GM12892 (cell line): ENCODE data around the gene PYY.
"Not testable (repeated sequence)": the region's sequence is repeated elsewhere in the genome, so short reads cannot be mapped to it uniquely, and the experiment has no call there.

Experiments
- DNase-seq: peaks from one replicate; pipeline ENCODE4 v3.0.0; 2011; ENCODE audit not compliant: insufficient read length
- FAIRE-seq: peaks from 2 replicates; lab custom pipeline; 2011; peaks lifted over from hg19 to GRCh38; lab: Jason Lieb, UNC
- POLR2A ChIP-seq: IDR thresholded peaks from 2 replicates; pipeline ENCODE4 v1.6.1; 2011; ENCODE audit warnings: low read depth, low read length, control low read depth
- POLR2AphosphoS5 ChIP-seq: IDR thresholded peaks from 2 replicates; pipeline ENCODE4 v1.6.1; 2011; ENCODE audit warnings: low read depth, low read length, control low read depth
- TAF1 ChIP-seq: IDR thresholded peaks from 2 replicates; pipeline ENCODE4 v1.6.1; 2011; ENCODE audit warnings: low read depth, mild to moderate bottlenecking, control low read depth, low read length, borderline replicate concordance

PYY gene

DNA sequence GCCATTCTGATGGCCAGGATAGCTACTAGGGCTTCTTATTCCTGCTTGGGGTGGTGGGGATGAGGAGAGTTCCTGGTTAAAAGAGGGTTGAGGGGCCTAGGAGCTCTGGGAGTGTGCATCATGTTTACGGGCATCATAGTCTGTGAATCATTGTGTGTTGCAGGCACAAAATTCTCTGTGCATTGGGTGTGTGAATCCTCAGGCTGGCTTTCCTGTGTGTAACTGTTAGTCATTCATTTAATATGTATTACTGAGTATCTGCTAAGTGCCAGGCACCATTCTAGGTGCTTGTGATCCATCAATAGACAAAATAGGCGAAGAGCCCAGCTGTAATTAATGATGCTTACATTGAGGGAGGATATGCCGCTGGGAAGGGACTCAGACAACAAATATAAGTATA, 17.3 kb downstream of the PYY start:
- DNase-seq (no peak), FAIRE-seq (no peak)
- TF ChIP-seq TAF1 = no peak
- TF ChIP-seq POLR2AphosphoS5 = no peak
- no peak for TF ChIP-seq POLR2A

DNA sequence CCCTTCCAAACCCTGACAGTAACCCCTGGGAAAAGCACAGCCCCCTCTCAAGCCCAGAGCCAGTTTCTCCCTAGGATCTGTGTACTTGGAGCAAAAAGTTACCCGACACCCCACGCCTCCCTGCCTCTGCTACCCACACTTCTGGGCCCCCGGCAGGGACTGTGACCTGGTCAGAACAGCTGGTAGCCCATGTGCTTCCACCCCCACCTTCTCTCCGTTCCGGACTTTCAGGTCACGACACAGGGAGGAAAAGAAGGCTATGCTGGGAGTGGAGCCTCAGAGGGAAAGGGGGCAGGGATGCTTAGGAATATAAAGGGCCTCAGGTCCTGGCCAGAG, 17.8 kb downstream of the PYY start:
- DNase-seq = no peak
- FAIRE-seq = no peak
- TF ChIP-seq TAF1 (no peak), POLR2AphosphoS5 (no peak), POLR2A (no peak)

DNA sequence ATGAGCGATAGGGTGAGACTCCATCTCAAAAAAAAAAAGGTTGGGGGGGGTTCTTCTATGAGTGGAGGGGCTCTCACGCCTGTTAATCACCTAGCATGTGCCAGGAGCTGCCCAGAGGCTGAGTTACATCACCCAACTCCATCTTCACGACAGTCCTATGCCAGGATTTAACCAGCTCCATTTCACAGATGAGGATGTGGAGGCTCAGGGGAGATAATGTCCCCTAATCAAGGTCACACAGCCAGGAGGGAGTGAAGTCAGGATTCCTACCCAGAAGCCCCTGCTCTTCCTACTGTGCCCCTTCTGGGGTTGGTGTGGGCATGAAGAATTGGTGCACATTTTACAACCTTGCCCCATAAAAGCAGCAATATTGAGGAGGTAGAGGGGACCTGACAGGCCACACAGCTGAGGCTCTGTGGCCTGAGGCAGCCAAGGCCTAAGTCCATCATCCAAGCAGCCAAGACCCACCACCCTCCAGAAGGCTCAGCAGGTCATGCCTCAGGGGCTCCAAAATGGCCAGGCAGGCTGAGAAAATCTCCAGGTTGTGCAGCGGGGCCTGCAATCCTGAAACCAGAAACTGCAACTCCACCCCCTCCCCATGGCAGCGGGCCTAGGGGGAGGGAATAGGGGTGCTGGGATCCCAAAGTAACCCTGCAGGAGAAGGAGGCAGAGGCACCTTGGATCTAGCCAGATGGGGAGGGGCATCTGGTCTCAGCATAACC, 18.4 kb downstream of the PYY start:
- no peak for DNase-seq
- FAIRE-seq = no peak
- TF ChIP-seq TAF1 = no peak
- no peak for TF ChIP-seq POLR2AphosphoS5
- no peak for TF ChIP-seq POLR2A

DNA sequence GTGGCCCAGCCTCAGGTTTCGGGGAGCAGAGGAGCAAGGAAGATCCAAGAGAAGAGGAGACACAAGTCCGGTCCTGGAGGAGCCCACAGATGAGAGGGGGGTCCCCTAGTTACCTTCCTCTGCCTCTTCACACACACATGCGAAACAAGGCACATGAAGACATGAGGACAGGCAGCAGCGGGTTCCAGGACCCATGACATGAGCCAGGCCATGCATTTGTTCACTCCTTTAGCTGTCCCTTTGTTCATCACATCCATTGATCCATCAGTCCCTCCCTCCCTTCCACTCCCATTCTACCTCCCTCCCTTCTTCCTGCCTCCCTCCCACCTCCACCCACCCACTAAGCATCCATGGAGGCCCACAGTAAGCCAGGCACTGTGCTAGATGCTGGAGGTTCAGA, 20.8 kb downstream of the PYY start:
- TF ChIP-seq TAF1 (no peak), POLR2AphosphoS5 (no peak), POLR2A (no peak)
- no peak for DNase-seq
- FAIRE-seq = no peak

DNA sequence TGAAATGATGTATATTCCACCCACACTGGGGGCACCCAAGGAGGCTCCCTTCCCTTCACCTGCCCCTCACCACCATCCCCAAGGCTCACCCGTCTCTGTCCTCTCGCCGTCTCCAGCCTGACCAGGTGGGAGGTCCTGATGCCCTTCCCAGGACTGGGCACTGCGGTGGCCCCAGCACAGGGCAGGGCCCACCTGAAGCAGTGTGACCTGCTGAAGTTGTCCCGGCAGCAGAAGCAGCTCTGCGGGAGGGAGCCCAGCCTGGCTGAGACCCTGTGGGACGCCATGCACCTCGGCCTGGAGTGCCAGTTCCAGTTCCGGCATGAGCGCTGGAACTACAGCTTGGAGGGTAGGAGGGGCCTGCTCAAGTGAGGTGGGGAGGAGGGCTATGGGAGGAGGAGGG, 21.4 kb downstream of the PYY start:
- no peak for TF ChIP-seq POLR2AphosphoS5
- TF ChIP-seq POLR2A = no peak
- TF ChIP-seq TAF1 = no peak

DNA sequence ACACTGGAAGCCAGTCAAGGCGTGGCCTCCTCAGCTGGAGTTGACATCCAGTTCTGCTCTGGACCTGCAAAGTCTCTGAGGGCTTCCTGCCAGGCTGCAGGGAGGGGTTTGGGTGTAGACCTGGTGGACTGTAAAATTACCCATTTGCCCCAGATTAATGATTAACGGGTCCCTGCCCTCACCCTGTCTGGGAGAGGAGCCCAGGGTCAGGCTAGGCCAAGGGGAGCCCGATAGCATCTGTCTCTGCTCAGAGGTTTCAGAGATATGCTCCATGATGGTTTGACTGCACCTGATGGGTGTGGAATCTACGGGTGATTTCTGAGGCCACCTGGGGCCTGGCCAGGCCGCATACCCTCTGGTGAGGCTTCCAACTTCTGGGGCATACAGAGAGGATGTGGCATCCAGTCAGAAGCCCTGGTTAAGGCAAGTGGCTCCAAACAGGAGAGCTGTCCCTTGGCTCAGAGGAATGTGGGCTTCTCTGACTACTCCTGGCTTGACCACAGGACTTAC, 22.6 kb downstream of the PYY start:
- TF ChIP-seq TAF1 (no peak), POLR2A (no peak), POLR2AphosphoS5 (no peak)
- FAIRE-seq (no peak), DNase-seq (no peak)

More for the DNA sequence above, 21.4 kb downstream of the PYY start:
- FAIRE-seq (no peak), DNase-seq (no peak)

DNA sequence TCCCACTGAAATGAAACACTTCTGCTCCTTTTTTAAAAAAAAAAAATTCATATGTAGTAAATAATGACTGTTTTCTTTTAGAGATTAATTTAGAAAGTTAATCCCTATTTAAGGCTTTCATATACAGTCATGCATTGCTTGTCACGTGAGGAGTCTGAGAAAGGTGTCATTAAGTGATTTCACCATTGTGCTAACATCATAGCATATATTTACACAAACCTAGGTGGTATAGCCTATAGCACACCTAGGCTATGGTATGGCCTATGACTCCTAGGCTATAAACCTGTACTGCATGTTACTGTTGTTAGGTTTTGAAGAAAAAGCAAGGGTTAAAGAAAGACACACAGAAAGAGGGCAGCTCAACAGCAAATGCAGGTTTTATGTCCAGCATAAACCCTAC, 25.1 kb downstream of the PYY start:
- TF ChIP-seq POLR2A (no peak), TAF1 (no peak), POLR2AphosphoS5 (no peak)
- DNase-seq (no peak), FAIRE-seq (no peak)

DNA sequence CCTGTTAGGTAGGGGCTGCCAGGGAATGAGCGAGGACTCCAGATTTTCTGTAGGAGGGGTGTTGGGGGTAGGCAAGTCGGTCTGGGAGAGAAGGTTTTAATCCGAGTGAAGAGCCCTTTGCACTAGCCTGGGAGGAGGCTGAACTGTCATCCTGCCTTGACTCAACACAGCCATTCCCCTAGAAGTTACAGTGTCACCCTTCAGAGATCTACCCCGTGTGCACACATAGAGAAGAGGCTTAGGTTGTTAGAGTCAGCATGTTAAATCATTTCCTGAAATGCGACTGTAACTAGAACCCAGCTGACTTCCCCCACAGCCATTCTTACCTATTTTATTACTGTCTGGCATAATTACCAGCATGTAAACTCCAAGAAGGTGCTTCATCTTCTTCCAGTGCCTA, 25.8 kb downstream of the PYY start:
- not testable (repeated sequence) for DNase-seq, FAIRE-seq

DNA sequence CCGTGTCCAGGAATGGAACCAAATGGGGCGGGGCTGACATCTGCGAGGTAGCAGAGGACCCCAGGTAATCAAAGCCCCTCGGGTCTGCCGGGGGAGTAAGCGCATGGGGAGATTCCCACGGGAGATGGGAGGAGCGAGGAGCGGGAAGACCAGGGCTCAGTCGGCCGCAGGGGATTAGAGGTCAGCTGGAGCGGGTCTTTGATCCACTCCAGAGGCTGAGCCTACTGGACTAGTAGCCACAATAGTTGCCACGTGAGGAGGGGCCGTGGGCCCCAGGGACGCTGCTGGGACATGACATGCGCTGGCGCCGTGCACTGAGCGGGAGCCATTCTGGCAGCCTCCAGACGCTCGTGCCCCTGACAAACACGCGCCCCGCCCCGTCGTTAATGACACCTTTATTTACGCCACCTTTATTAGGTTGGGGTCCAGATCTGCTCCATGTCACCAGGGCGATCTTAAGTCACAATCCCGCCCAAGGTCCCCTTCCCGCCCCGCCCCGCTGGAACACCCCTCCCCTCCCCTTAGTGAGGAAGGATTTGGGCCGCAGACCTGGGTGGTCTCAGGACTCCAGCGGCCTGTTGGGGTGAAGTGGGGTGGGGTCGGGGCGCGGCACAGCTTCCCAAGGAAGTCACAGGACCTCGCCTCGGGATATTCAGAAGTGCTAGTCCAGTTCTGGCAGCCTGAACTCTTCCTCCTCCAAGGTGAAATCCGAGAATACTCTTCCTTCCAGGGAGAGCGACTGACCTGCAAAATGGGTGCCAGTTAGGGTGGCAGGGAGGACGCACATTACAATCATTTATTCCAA, 26.5 kb downstream of the PYY start:
- no peak for DNase-seq
- no peak for FAIRE-seq
- TF ChIP-seq POLR2AphosphoS5 (no peak), POLR2A (no peak), TAF1 (no peak)

DNA sequence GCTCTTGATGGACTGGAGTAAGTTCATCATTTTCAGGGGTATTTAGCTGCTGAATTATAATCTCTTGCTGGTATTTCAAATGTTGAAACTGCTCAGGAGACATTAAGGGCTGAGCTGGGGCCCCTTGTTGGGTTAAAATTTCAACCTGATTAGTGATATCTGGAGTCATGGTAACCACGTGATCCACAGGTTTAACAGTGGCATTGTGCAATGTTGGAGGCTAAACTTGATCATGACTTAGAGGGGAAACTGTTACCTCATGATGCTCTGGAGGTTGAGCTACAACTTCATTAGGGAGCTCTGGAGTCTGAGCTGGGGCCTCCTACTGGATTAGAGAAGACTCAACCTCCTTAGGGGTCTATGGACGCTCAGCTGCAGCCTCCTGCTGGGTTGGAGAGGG, 29.2 kb downstream of the PYY start:
- DNase-seq (no peak), FAIRE-seq (no peak)
- TF ChIP-seq POLR2AphosphoS5 (no peak), POLR2A (no peak), TAF1 (no peak)

DNA sequence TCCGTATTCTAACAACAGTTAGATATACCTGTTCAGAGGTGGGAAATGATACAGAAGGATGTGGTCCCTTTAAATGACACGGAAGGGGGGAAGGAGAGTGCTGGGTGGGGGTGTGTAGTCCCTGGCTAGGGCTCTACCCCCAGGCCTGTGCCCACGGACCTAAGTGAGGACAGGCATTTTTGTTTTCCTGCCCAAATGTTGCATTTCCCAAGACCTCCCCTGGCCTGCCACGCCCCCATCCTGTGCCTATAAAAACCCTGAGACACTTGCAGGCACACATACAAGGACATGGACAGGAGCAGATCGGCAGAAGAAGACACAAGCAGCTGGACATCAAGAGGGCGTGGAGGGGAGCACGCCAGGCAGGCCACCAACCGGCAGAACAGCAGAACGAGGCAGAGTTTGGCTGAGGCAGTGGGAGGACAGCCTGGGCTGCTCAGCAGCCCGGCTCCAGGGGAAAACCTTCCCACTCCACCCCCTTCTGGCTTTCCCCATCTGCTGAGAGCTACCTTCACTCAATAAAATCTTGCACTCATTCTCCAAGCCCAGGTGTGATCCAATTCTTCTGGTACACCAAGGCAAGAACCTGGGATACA, 33.1 kb downstream of the PYY start:
- no peak for DNase-seq
- FAIRE-seq = no peak

More for the DNA sequence above, 33.1 kb downstream of the PYY start:
- TF ChIP-seq POLR2AphosphoS5 (no peak), POLR2A (no peak), TAF1 (no peak)
